ENCODE data around the gene MMP23B.

DNA sequence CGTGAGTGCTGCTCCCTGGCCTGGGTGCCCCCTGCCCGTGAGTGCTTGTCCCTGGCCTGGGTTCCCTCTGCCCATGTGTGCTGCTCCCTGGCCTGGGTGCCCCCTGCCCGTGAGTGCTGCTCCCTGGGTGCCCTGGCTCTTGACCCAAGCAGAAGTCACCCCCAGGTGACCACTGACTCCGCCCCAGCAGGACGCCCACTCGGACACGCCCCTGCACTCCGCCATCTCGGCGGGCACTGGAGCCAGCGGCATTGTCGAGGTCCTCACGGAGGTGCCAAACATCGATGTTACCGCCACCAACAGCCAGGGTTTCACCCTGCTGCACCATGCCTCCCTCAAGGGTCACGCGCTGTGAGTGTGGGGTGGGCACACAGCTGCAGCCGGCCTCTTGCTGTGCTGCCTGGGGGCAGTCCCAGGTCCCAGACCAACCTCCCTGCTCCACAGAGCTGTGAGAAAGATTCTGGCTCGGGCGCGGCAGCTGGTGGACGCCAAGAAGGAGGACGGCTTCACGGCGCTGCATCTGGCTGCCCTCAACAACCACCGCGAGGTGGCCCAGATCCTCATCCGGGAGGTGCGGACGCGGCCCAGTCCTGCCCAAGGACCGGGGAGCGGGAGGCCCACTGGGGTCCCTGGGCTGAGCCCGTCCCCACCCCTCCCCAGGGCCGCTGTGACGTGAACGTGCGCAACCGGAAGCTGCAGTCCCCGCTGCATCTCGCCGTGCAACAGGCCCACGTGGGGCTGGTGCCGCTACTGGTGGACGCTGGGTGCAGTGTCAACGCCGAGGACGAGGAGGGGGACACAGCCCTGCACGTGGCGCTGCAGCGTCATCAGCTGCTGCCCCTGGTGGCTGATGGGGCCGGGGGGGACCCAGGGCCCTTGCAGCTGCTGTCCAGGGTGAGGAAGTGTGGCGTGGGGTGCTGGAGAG lies 3.9 kb upstream of the MMP23B start:
- TF ChIP-seq TAF1 (IDR thresholded peaks at IDR 0.05; ENCODE audit: borderline replicate concordance, low read depth, low read length) (no peak), POLR2A (IDR thresholded peaks at IDR 0.05; ENCODE audit: low read depth, low read length) (no peak)
